Rectal smooth muscle tissue (tissue), 1 donor: ENCODE data around the gene MTG2.

ENCODE experiments used
- H3K27ac ChIP-seq: one replicate; pipeline ENCODE4 v1.7.0; 2013; ENCODE audit warnings: low read depth, low read length, inconsistent platforms
- H3K27me3 ChIP-seq: one replicate; pipeline ENCODE4 v1.7.0; 2013; ENCODE audit warnings: low read length; ENCODE audit not compliant: control insufficient read depth, insufficient read depth
- H3K36me3 ChIP-seq: one replicate; pipeline ENCODE4 v1.7.0; 2013; ENCODE audit warnings: low read length; ENCODE audit not compliant: control insufficient read depth, insufficient read depth
- H3K4me1 ChIP-seq: one replicate; pipeline ENCODE4 v1.7.0; 2013; ENCODE audit warnings: low read length; ENCODE audit not compliant: control insufficient read depth, insufficient read depth
- H3K4me3 ChIP-seq: one replicate; pipeline ENCODE4 v1.7.0; 2013; ENCODE audit warnings: low read length
- H3K9ac ChIP-seq: one replicate; pipeline ENCODE4 v1.7.0; 2013; ENCODE audit warnings: low read length

MTG2 gene

GRCh38 chr20:62209850-62210495 is 27.1 kb downstream of the MTG2 start:
- H3K4me1 ChIP-seq = no peaks in the 10 kb centered on the region
- H3K36me3 ChIP-seq = no peaks in the 10 kb centered on the region
- H3K9ac ChIP-seq = no peak overlapping the region
- H3K27me3 ChIP-seq = peaks cover 28% of the 10 kb centered on the region
- H3K27ac ChIP-seq = no peak overlapping the region
- H3K4me3 ChIP-seq = no peak overlapping the region

GRCh38 chr20:62210496-62210855 is 27.6 kb downstream of the MTG2 start:
- H3K36me3 ChIP-seq = no peaks in the 10 kb centered on the region
- no peaks in the 10 kb centered on the region for H3K4me1 ChIP-seq
- no peak overlapping the region for H3K4me3 ChIP-seq
- H3K27me3 ChIP-seq = peaks cover 29% of the 10 kb centered on the region
- no peak overlapping the region for H3K27ac ChIP-seq
- no peak overlapping the region for H3K9ac ChIP-seq

DNA sequence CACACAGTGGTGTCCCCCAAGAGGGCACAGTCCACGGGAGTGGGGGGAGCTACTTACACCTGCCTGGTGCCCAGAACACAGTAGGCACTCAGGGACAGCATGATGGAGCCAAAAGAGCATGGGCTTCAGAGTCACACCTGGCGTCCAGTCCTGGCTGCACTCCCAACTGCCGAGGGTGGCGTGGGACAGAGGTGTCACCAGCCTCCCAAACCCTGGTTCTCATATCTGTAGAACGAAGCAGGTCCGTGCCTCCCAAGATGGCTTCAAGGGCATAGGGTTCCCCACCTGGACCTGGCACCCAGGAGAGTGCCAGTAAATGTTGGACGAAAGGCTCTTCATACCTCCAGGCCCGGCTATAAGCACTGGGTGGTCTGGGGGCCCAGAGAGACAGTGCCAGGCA is 28.4 kb downstream of the MTG2 start:
- Histone ChIP-seq H3K9ac (no peak overlapping the region), H3K4me3 (no peak overlapping the region), H3K36me3 (no peaks in the 10 kb centered on the region), H3K27ac (no peak overlapping the region), H3K4me1 (no peaks in the 10 kb centered on the region), H3K27me3 (peaks cover 32% of the 10 kb centered on the region)

DNA sequence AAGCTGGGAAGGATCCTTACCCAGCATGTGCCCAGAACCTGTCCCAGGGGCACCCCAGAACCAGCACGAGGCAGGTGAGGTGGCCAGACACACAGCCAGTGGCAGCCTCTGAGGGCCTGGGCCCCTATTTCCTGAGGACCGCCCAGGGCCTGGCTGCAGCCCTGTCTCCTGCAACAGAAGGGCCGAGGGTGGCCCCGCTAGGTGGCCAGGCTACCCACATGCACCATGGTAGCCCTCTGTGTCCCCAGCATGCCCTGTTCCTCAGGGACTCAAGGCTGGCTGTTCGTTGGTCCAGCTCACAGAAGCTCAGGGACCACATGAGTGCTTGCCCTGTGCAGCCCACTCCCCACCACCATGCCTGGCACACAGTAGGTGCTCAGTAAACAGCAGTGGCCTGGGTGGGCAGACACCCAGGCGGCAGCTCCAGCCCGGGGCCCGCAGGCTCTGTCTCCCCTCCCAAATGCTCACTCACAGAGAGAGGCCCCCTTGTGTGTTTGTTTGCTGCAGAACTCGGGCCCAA is 29.0 kb downstream of the MTG2 start:
- H3K4me1 ChIP-seq = no peaks in the 10 kb centered on the region
- no peak overlapping the region for H3K9ac ChIP-seq
- H3K27ac ChIP-seq = no peak overlapping the region
- no peaks in the 10 kb centered on the region for H3K36me3 ChIP-seq
- H3K27me3 ChIP-seq = peaks cover 33% of the 10 kb centered on the region
- H3K4me3 ChIP-seq = no peak overlapping the region

DNA sequence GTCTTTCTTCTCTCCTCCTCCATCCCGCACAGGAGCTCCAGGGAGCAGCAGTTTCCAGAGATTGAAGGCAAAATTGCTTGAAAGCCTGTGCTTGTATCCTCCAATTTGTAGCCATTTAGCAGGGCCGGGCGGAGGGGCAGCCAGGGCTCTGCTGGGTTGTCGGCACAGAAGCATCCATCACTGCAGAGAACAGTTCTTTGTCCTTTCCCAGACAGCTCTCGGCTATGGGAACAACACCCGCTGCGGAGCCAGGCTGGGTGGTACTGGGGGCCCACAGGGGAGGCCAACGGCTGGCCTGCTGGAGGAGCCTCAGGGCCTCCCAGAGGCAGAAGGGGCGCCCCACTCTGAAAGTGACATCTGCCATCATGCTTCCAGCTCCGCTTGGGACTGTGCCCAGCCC is 29.5 kb downstream of the MTG2 start:
- H3K27me3 ChIP-seq = peaks cover 35% of the 10 kb centered on the region
- no peak overlapping the region for H3K4me3 ChIP-seq
- no peaks in the 10 kb centered on the region for H3K36me3 ChIP-seq

DNA sequence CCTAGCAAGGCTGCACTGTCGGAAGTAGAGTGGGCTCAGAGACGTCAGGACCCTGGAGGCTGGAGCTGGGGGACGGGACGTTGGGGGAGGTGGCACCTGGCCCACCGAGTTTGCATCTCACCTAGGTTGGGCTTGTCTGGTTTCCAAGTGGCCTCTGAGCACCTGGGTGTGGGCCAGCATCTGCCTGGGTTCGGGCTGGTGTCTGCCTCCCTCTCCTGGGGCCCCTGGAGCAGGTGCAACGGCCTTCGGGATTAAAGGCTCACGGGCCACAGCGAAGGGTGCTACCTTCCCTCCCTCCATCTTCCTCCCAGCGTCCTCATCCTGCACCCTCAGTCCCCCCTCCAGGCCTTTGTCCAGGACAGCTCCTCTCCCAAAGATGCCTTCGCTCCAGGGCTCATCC is 31.2 kb downstream of the MTG2 start:
- Histone ChIP-seq H3K4me3 (no peak overlapping the region), H3K27ac (no peak overlapping the region), H3K36me3 (no peaks in the 10 kb centered on the region), H3K27me3 (peaks cover 47% of the 10 kb centered on the region), H3K9ac (no peak overlapping the region), H3K4me1 (no peaks in the 10 kb centered on the region)

More for the DNA sequence above, 29.5 kb downstream of the MTG2 start:
- Histone ChIP-seq H3K27ac (no peak overlapping the region), H3K9ac (no peak overlapping the region), H3K4me1 (no peaks in the 10 kb centered on the region)

- H3K27me3 ChIP-seq = peaks cover 44% of the 10 kb centered on the region
- H3K27ac ChIP-seq = no peak overlapping the region
- no peak overlapping the region for H3K9ac ChIP-seq
- no peaks in the 10 kb centered on the region for H3K4me1 ChIP-seq
- no peaks in the 10 kb centered on the region for H3K36me3 ChIP-seq
- no peak overlapping the region for H3K4me3 ChIP-seq
Measured at GRCh38 chr20:62215020-62215990, 32.5 kb downstream of the MTG2 start.

DNA sequence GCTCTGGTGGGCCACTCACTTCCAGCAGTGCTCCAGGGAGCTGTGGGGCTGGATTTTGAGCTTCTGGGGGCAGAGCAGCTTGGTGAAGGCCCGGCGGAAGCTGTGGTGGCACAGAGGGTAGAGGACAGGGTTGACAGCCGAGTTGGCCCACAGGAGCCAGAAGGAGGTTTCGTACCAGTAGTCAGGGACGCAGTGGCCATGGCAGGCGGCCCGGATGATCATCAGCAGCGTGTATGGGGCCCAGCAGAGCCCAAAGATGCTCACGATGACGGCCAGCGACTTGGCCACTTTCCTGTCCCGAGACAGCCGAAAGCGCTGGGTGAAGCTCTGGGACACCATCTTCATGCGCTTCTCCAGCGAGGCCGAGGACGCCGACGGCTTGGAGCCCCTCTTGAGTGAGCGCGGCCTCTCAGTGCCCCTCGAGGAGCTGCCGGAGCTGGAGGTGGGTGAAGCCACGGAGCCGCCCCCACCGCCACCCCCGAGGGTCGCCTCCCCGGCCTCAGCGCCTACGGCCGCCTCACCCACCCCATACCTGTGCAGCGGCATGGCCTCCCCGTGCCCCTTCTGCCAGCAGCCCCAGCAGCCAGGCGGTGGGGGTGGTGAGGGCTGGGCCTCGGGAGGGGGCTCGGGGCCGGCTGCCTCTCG is 33.3 kb downstream of the MTG2 start:
- H3K36me3 ChIP-seq = no peaks in the 10 kb centered on the region
- H3K27ac ChIP-seq = no peak overlapping the region
- H3K4me3 ChIP-seq = no peak overlapping the region
- peaks cover 42% of the 10 kb centered on the region for H3K27me3 ChIP-seq
- H3K9ac ChIP-seq = no peak overlapping the region
- no peaks in the 10 kb centered on the region for H3K4me1 ChIP-seq

GRCh38 chr20:62216636-62217566 is 34.1 kb downstream of the MTG2 start:
- H3K27ac ChIP-seq = no peak overlapping the region
- no peak overlapping the region for H3K9ac ChIP-seq
- H3K4me1 ChIP-seq = no peaks in the 10 kb centered on the region
- H3K27me3 ChIP-seq = peaks cover 44% of the 10 kb centered on the region
- no peaks in the 10 kb centered on the region for H3K36me3 ChIP-seq
- H3K4me3 ChIP-seq = no peak overlapping the region

GRCh38 chr20:62217913-62218773 is 35.3 kb downstream of the MTG2 start:
- Histone ChIP-seq H3K27ac (no peak overlapping the region), H3K9ac (no peak overlapping the region), H3K27me3 (peaks cover 48% of the 10 kb centered on the region), H3K4me3 (no peak overlapping the region), H3K4me1 (no peaks in the 10 kb centered on the region), H3K36me3 (no peaks in the 10 kb centered on the region)
